Upper lobe of right lung (tissue), 1 donor: ENCODE results near the gene TAOK1. TPM values are rescaled to one million over a fixed set of nuclear protein-coding genes. Genes with fewer than 3 reads are reported as not detected.

Experiments
- ATAC-seq: fragments of 200-7000 bp; cut with Tn5 transposase; one replicate; pipeline ENCODE4 v1.9.1; 2020; ENCODE audit warnings: mild to moderate bottlenecking, moderate library complexity
- DNase-seq: peaks from one replicate; pipeline ENCODE4 v3.0.0-alpha.2; 2020
- H3K27ac ChIP-seq: fragments of 200-600 bp; one replicate; pipeline ENCODE4 v1.8.0; 2022
- H3K27me3 ChIP-seq: fragments of 200-600 bp; one replicate; pipeline ENCODE4 v1.8.0; 2022; ENCODE audit warnings: mild to moderate bottlenecking
- H3K36me3 ChIP-seq: fragments of 200-600 bp; one replicate; pipeline ENCODE4 v1.8.0; 2022
- H3K4me1 ChIP-seq: fragments of 200-600 bp; one replicate; pipeline ENCODE4 v1.8.0; 2022
- H3K4me3 ChIP-seq: fragments of 200-600 bp; one replicate; pipeline ENCODE4 v1.8.0; 2022; ENCODE audit warnings: mild to moderate bottlenecking
- H3K9me3 ChIP-seq: fragments of 200-600 bp; one replicate; pipeline ENCODE4 v1.8.0; 2022
- intact Hi-C: fragments of 100-400 bp; cut with DNase I; formaldehyde crosslinking; loops from one replicate; pipeline ENCODE4 v1.11.0; 2022
- total RNA-seq: library from RNA; stranded (reverse); fragmentation: NEBNext Ultra II Directional; extraction: Animal tissue kit (Norgen Biotek cat#: 25700); gene quantifications from one replicate; pipeline ENCODE4 v1.2.1, GENCODE V29; 2021
- TF ChIP-seq, protein P1 (sequence below): fragments of 200-600 bp; IDR thresholded peaks from one replicate; pipeline ENCODE4 v1.8.0; 2022; ENCODE audit warnings: antibody characterized with exemption
- donor health status: DM: no; HTN: yes; CAD: no; lungs with severe emphysema.

The TAOK1 gene
- total RNA-seq, 1 donor from 2014 or later = 60.2 TPM

DNA sequence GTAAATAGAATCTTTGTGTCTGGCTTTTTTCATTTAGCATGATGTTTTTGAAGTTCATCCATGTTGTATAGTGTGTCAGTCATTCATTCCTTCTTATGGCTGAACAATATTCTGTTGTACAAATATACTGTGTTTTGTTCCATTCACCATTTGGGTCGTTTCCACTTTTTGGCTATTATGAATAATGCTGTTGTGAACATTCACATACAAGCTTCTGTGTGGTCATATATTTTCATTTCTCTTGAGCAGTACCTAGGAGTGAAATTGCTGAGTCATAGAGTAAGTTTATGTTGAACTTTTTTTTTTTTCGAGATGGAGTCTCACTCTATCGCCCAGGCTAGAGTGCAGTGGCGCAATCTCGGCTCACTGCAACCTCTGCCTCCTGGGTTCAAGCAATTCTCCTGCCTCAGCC is 32.3 kb upstream of the TAOK1 start:
- Histone ChIP-seq H3K27ac (no peak overlapping the region), H3K36me3 (no peaks in the 10 kb centered on the region), H3K4me3 (no peak overlapping the region), H3K4me1 (no peaks in the 10 kb centered on the region), H3K27me3 (no peaks in the 10 kb centered on the region), H3K9me3 (no peaks in the 10 kb centered on the region)
- no peak for ATAC-seq
- no peak for DNase-seq
- intact Hi-C loops = no loop called here
- TF ChIP-seq, protein P1, sequence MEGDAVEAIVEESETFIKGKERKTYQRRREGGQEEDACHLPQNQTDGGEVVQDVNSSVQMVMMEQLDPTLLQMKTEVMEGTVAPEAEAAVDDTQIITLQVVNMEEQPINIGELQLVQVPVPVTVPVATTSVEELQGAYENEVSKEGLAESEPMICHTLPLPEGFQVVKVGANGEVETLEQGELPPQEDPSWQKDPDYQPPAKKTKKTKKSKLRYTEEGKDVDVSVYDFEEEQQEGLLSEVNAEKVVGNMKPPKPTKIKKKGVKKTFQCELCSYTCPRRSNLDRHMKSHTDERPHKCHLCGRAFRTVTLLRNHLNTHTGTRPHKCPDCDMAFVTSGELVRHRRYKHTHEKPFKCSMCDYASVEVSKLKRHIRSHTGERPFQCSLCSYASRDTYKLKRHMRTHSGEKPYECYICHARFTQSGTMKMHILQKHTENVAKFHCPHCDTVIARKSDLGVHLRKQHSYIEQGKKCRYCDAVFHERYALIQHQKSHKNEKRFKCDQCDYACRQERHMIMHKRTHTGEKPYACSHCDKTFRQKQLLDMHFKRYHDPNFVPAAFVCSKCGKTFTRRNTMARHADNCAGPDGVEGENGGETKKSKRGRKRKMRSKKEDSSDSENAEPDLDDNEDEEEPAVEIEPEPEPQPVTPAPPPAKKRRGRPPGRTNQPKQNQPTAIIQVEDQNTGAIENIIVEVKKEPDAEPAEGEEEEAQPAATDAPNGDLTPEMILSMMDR = no peak

DNA sequence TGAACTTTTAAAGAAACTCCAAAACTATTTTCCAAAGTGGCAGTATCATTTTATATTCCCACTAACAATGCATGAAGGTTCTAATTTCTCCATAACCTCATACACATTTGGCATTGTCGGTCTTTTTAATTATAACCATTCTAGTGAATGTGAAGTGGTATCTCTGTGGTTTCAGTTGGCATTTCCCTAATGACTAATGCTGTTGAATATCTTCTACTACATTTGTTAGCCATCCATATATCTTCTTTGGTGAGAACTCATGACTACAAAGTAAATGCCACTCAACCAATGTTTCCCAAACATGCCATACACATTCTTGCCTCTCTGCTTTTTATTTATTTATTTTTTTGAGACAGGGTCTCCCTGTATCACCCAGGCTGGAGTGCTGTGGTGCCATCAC is 31.7 kb upstream of the TAOK1 start:
- intact Hi-C loops = no loop called here
- H3K9me3 ChIP-seq = no peaks in the 10 kb centered on the region
- ATAC-seq = no peak
- TF ChIP-seq, protein P1 = no peak
- no peak overlapping the region for H3K27ac ChIP-seq
- no peak overlapping the region for H3K4me3 ChIP-seq
- H3K27me3 ChIP-seq = no peaks in the 10 kb centered on the region
- DNase-seq = no peak
- no peaks in the 10 kb centered on the region for H3K36me3 ChIP-seq
- no peaks in the 10 kb centered on the region for H3K4me1 ChIP-seq

GRCh38 chr17:29359777-29360176 is 30.4 kb upstream of the TAOK1 start:
- Histone ChIP-seq H3K36me3 (no peaks in the 10 kb centered on the region), H3K4me3 (no peak overlapping the region), H3K9me3 (no peaks in the 10 kb centered on the region), H3K27me3 (no peaks in the 10 kb centered on the region), H3K4me1 (no peaks in the 10 kb centered on the region), H3K27ac (no peak overlapping the region)
- DNase-seq (no peak), ATAC-seq (no peak)
- intact Hi-C loops = no loop called here
- TF ChIP-seq, protein P1 = no peak

- no peak overlapping the region for H3K4me3 ChIP-seq
- no peaks in the 10 kb centered on the region for H3K27me3 ChIP-seq
- TF ChIP-seq, protein P1 = no peak
- no peak for ATAC-seq
- no peaks in the 10 kb centered on the region for H3K9me3 ChIP-seq
- intact Hi-C loops = no loop called here
- H3K27ac ChIP-seq = no peak overlapping the region
- no peaks in the 10 kb centered on the region for H3K4me1 ChIP-seq
- H3K36me3 ChIP-seq = no peaks in the 10 kb centered on the region
- no peak for DNase-seq
Measured at GRCh38 chr17:29363716-29364115, 26.4 kb upstream of the TAOK1 start.

GRCh38 chr17:29364691-29365090 is 25.5 kb upstream of the TAOK1 start:
- intact Hi-C loops = loop anchor here (5.0 kb wide), 1 partner anchor 173 kb away; no protein-coding TSS in a partner anchor
- TF ChIP-seq, protein P1 = no peak

DNA sequence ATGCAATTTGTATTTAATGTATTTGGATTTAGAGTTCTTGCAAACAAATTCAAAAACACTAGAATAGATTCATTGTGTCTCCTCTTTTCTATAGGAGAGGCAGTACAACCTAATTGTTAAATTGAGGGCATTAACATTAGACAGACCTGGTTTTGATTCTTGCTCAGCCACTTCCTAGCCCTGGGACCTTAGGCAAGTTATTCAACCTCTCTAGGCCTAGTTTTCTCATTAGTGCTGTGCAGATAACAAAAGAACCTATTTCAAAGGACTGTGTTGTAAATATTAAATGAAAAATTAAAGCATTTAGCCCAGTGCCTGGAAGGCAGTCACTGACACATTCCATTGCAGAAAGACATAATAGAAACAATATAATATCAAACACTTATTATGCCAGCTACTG is 22.0 kb upstream of the TAOK1 start:
- ATAC-seq (no peak), DNase-seq (no peak)
- Histone ChIP-seq H3K4me3 (no peak overlapping the region), H3K9me3 (no peaks in the 10 kb centered on the region), H3K27me3 (no peaks in the 10 kb centered on the region), H3K4me1 (no peaks in the 10 kb centered on the region), H3K27ac (no peak overlapping the region), H3K36me3 (no peaks in the 10 kb centered on the region)
- intact Hi-C loops = loop anchor here (5.0 kb wide), 1 partner anchor 169 kb away; no protein-coding TSS in a partner anchor
- TF ChIP-seq, protein P1 = no peak

More at GRCh38 chr17:29364691-29365090, 25.5 kb upstream of the TAOK1 start:
- no peaks in the 10 kb centered on the region for H3K27me3 ChIP-seq
- H3K9me3 ChIP-seq = no peaks in the 10 kb centered on the region
- ATAC-seq (no peak), DNase-seq (no peak)
- no peak overlapping the region for H3K27ac ChIP-seq
- no peaks in the 10 kb centered on the region for H3K36me3 ChIP-seq
- H3K4me1 ChIP-seq = no peaks in the 10 kb centered on the region
- H3K4me3 ChIP-seq = no peak overlapping the region
